GM18873 (cell line): ENCODE data around the gene USP6NL.
"Not testable (repeated sequence)": the region's sequence is repeated elsewhere in the genome, so short reads cannot be mapped to it uniquely, and the experiment has no call there.

Source experiments
- ATAC-seq: cut with Tn5 transposase; IDR thresholded peaks from one replicate; pipeline ENCODE4 v1.9.1; 2021; ENCODE audit warnings: mild to moderate bottlenecking, moderate library complexity, moderate number of reproducible peaks; ENCODE audit not compliant: unreplicated experiment, low FRiP score

The USP6NL gene

DNA sequence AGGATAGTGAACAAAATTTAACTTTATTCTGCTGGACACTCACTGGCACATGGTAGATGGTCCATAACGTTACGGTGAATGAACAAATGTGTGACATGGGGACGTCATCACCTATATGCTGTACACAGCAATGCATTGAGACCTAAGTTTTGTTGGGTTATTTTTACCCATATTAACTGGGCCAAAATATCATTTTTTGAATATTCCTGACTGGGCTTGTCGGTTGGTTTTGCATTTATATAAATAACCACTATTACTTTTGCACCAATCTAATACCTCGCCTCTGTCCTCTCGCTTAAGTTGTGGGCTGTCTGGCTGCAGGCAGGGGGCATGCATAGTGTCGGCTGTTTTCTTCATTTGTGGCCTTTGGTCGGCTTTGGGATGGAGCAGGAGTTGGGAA, 161.7 kb downstream of the USP6NL start:
- ATAC-seq = no peak

DNA sequence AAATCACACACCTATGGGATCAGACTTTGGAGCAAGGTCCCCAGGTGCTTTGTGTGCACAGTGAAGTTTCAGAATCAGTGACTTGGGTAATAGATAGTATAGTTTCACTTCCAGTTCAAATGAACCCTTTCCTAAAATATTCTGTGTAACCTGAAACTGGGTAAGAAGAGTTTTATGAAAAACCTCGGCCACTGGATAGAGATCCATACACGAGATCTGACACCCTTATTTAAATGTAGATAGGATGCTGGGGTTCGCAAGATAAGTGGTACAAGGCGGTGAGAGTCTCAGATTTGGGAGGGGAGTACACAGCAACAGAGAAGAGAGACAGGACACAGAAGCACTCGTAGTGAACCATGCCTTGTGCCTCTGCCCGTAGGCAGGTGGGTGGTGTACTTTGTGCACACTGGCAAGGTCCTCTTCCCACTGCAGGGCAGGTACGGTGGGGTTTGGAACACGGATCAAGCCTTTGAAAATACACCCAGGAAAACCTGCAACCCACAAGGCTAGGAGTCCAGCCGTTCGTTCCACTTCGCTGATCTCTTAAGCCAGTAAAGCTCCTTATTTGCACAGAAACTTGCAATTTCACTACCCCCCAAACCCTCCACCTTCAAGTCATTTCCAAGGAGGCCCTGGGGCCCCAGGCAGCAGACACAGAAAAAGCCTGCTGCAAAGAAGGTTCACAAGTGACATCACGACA, 162.8 kb downstream of the USP6NL start:
- ATAC-seq = peak; percentile 83

DNA sequence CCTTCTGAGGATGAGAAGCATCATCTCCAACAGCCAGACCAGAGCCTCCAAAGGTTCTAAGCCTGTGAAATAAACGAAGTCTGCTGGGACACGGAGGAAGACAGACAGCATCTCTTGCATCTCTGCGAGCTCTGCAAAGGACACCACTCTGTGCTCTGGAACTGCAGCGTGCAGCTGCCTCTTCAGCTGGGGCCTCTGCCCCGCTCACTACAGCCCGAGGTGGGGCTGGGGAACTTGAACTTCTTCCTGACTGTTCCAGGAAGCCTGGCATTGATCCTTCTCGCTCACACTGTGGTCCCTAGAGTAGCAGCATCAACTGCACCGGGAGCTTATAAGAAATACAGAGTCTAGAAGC, 163.3 kb downstream of the USP6NL start:
- ATAC-seq = peak; percentile 55

GRCh38 chr10:11447586-11447985, 163.9 kb downstream of the USP6NL start:
- no peak for ATAC-seq

- no peak for ATAC-seq
Measured at GRCh38 chr10:11446864-11447263, 164.6 kb downstream of the USP6NL start.

- no peak for ATAC-seq
Measured at GRCh38 chr10:11446133-11446532, 165.3 kb downstream of the USP6NL start.

DNA sequence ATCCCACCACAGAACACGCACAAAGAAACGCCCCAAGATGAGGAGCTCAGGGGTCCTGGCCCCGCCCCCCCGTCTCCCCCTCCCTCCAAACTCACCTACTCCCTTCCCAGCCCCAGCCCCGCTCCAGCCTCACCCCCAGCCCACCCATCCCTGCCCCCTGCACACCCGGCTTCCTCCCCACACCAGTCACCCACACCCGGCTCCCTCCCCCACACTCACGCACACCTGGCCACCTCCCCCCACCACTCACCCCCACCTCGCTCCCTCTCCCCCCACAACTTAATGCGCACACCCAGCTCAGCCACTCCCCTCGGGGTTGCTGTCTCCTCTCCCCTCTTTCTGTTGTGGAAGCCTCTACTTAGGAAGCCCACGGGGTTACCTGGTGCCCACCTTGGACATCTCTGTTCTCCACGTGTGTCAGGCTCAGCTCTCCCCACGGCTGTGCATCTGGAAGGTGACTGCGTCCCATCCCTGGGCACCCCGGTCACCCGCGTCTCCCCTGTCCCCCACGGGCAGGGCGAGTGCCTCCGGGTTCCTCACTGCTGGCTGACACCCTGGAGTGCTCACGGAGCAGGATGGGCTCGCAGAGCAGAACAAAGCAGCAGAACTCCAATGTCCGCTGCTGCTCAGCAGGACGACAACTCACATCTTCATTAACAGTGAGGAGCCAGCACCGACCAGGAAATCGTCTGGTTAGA, 166.8 kb downstream of the USP6NL start:
- ATAC-seq = no peak

DNA sequence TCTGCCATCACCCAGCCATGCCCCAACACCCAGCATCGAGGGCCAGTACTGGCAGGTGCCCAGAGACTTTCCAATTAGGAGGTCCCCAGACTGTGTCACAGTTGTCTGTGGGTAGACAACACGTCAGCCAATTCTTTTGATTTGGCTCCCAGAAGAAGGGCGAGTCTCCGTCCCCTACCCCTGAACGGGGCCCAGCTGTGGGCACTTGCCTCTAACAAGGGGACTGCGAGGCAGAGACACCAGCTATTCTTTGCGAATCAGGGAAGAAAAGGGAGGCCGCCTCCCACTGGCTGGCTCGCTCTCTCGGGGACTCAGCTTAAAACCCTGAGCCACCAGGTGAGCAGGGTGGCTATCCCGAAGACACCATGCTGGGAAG, 167.3 kb downstream of the USP6NL start:
- ATAC-seq = no peak

GRCh38 chr10:11443468-11444154, 167.8 kb downstream of the USP6NL start:
- ATAC-seq = no peak

DNA sequence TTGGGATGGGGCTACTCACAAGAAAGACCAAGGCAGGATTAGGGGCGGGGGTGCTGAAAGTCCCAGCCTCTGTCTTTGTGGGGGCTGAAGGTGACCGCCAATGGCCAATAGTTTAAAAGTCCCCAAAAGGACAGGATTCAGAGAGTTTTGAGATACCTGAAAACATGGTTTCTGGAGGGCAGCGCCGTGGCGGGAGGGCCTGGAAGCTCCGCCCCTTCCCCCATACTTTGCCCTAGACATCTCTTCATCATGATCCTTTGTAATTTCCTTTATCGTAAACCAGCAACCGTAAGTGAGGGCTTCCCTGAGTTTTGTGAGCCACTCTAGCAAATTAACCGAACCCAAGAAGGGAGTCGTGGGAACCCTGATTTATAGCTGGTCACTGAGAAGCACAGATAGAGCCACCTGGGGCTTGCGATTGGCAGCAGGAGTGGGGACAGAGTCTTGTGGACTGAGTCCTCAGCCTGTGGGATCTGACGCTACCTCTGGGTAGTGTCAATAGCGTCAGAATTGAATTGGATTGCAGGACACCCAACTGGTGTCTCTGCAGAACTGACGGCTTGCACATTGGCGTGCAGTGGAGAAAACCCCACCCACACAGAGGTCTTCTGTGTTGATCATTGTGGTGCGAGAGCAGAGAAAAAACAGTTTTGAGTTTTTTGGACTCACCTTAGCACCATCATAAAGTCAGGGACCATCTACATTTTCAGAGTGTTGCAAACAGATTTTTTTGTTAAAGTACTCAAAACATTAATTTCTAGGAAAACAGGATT, 169.3 kb downstream of the USP6NL start:
- ATAC-seq = no peak

- ATAC-seq = no peak
Measured at GRCh38 chr10:11441151-11441535, 170.3 kb downstream of the USP6NL start.

DNA sequence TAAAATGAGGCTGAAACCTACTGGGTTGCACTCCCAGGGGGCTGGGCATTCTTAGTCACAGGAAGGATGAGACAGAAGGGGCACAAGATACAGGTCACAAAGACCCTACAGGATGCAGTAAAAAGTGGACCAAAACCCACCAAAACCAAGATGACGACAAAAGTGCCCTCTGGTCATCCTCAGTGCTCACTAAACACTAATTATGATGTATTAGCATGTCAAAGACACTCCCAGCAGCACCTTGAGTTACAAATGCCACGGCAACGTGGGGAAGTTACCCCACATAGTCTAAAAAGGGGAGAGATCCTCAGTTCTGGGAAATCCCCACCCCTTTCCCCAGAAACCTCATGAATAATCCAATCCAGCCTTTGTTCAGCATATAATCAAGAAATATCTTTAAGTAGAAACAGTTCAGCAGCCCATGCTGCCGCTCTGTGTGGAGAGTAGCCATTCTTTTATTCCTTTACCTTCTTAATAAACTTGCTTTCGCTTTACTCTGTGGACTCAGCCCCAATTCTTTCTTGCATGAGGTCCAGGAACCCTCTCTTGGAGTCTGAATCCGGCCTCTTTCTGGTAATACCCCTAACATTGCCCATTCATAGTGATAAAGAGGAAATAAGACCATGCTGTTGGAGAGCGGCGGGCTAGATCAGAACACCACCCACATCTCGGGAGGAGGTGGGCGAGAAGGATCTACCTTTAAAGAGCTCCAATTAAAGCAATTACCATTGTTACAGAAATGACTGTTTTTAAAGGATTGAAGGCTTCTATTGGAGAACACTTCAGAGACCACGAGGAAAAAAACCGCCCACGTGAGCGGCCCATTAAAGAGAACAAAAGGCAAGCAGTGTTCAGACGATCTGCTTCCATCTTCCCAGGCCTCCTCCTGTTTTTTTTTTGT, 170.9 kb downstream of the USP6NL start:
- ATAC-seq = no peak

DNA sequence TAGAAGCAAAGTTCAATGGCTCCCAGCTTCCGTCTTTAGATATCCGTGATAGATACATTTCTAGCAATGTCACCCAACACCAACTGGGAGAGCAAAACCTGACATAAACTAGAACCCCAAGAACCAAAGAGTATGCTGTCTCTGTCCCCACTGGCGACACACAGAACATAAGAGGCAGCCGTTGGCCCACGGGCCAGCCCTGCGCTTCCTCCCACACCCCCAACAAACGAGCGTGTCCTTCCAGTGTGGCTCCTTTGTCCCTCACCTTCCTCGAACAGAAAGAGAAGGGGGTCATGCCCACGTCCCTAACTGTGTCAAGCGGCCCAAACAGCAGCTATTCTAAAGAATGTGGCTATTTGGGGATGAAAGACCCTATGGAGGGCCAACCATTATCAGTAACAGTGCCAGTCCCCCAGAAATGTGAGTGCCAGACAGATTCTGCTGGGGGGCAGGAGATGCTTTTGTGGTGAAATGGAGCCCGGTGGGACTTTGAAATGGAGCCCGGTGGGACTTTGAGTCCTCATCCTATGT, 171.9 kb downstream of the USP6NL start:
- ATAC-seq = no peak

GRCh38 chr10:11437391-11438142, 173.9 kb downstream of the USP6NL start:
- no peak for ATAC-seq

GRCh38 chr10:11436445-11436844, 175.0 kb downstream of the USP6NL start:
- not testable (repeated sequence) for ATAC-seq

DNA sequence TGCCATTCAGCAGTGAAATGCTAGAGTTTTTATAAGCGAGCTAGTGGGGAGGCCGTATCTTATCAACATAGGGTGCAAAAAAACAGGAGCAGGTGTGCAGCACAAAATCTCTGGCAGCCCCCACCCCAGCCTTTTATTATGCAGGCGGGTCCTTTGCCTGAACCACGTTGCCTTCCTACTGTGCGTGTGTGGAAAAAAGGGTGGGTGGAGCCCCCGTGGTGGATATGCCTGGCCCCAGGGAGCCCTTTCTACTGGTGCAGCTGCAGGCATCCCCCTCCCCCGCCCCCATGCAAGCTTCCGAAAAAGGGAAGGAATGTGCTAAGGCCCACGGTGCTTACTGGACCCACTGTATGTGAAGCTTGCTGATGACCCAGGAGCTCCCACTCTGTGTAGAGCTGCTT, 175.9 kb downstream of the USP6NL start:
- ATAC-seq = no peak

- ATAC-seq = no peak
Measured at GRCh38 chr10:11434324-11434723, 177.1 kb downstream of the USP6NL start.

- ATAC-seq = no peak
Measured at GRCh38 chr10:11433657-11434056, 177.8 kb downstream of the USP6NL start.

- no peak for ATAC-seq
Measured at GRCh38 chr10:11431216-11431555, 180.3 kb downstream of the USP6NL start.
